ENCODE data around the gene TRPM1. TPM values are rescaled to one million over a fixed set of nuclear protein-coding genes. Genes with fewer than 3 reads are reported as not detected.

TRPM1 gene
- total and polyA plus RNA-seq, 4 donors, result 0.09 TPM; not detected in 3

DNA sequence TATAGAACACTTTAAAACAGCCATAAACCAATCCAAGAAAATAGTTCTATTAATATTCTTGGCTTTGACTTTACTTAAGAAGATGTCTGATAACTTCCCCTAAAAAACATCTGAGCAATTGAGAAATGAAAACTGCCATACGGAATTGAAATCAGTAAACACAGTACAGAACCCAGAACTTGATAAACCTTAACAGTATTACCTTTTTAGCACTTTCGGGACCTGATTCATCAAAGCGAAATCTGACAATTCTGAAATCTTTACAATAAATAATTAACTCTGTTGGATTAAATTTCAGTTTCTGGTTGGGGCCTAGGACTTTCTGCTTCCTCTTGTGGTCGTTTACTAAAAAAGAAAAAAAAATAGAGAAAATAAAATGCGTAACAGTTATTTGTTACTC, 127.4 kb downstream of the TRPM1 start:
- peaks cover 4 to 20% (median 8%) of the 10 kb centered on the region in 4 donors for H3K36me3 ChIP-seq (ENCODE audit: control insufficient read depth in 4 of 4, insufficient read depth in 4 of 4, low read length in 4 of 4)
- WGBS, 2 donors, result 63 to 80% methylated on average over 5 of the region's 5 CpGs
- TF ChIP-seq, protein P1, sequence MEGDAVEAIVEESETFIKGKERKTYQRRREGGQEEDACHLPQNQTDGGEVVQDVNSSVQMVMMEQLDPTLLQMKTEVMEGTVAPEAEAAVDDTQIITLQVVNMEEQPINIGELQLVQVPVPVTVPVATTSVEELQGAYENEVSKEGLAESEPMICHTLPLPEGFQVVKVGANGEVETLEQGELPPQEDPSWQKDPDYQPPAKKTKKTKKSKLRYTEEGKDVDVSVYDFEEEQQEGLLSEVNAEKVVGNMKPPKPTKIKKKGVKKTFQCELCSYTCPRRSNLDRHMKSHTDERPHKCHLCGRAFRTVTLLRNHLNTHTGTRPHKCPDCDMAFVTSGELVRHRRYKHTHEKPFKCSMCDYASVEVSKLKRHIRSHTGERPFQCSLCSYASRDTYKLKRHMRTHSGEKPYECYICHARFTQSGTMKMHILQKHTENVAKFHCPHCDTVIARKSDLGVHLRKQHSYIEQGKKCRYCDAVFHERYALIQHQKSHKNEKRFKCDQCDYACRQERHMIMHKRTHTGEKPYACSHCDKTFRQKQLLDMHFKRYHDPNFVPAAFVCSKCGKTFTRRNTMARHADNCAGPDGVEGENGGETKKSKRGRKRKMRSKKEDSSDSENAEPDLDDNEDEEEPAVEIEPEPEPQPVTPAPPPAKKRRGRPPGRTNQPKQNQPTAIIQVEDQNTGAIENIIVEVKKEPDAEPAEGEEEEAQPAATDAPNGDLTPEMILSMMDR (IDR thresholded peaks at IDR 0.05; ENCODE audit: control extremely low read depth, extremely low read depth), result no peak

DNA sequence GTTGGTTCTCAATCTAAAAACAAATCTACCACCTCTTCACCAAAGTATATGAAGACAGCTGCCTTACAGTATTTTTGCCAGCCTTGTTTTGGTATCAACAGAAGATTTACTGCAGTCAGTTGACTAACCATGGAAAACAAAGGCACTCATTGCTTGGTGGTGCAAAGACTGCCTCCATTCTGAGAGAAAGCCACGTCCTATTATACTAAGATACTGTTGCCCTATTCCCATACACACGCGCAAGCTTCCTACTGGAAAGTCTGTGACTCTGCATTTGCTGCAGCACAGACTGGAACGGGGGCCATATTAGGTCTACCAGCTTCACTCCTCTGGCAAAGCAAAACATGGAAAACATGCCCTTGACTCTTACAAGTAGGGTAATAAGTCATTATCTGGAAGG, 128.1 kb downstream of the TRPM1 start:
- WGBS, 2 donors, result 98% methylated on average over 4 of the region's 4 CpGs
- no peaks in the 10 kb centered on the region for H3K9me3 ChIP-seq (ENCODE audit: control insufficient read depth in 4 of 4, insufficient read depth in 3 of 4, low read length in 3 of 4)
- H3K27ac ChIP-seq (ENCODE audit: low read depth in 1 of 2, low read length in 1 of 2), result no peak overlapping the region
- H3K4me1 ChIP-seq (ENCODE audit: control insufficient read depth in 5 of 5, insufficient read depth in 5 of 5, low read length in 5 of 5), result peaks cover 0 to 11% (median 0%) of the 10 kb centered on the region in 5 donors
- DNase-seq (no peak), ATAC-seq (ENCODE audit: insufficient read depth, low FRiP score) (no peak)
- H3K27me3 ChIP-seq (ENCODE audit: control insufficient read depth in 3 of 3, insufficient read depth in 3 of 3, low read length in 2 of 3), result no peaks in the 10 kb centered on the region
- TF ChIP-seq, protein P1 (IDR thresholded peaks at IDR 0.05; ENCODE audit: control extremely low read depth, extremely low read depth), result no peak
- no peak overlapping the region for H3K4me3 ChIP-seq
- peaks cover 6 to 20% (median 9%) of the 10 kb centered on the region in 4 donors for H3K36me3 ChIP-seq (ENCODE audit: control insufficient read depth in 4 of 4, insufficient read depth in 4 of 4, low read length in 4 of 4)
- no peak overlapping the region for H3K9ac ChIP-seq (ENCODE audit: insufficient read depth in 1 of 2, low read length in 2 of 2)

More for the DNA sequence above, 127.4 kb downstream of the TRPM1 start:
- Histone ChIP-seq H3K4me3 (no peak overlapping the region), H3K9ac (ENCODE audit: insufficient read depth in 1 of 2, low read length in 2 of 2) (no peak overlapping the region), H3K27ac (ENCODE audit: low read depth in 1 of 2, low read length in 1 of 2) (no peak overlapping the region), H3K27me3 (ENCODE audit: control insufficient read depth in 3 of 3, insufficient read depth in 3 of 3, low read length in 2 of 3) (no peaks in the 10 kb centered on the region), H3K4me1 (ENCODE audit: control insufficient read depth in 5 of 5, insufficient read depth in 5 of 5, low read length in 5 of 5) (peaks cover 0 to 12% (median 0%) of the 10 kb centered on the region in 5 donors), H3K9me3 (ENCODE audit: control insufficient read depth in 4 of 4, insufficient read depth in 3 of 4, low read length in 3 of 4) (no peaks in the 10 kb centered on the region)
- no peak for DNase-seq
- ATAC-seq (ENCODE audit: insufficient read depth, low FRiP score), result no peak

GRCh38 chr15:30969724-30970123, 131.8 kb downstream of the TRPM1 start:
- Histone ChIP-seq H3K9ac (ENCODE audit: insufficient read depth in 1 of 2, low read length in 2 of 2) (no peak overlapping the region), H3K36me3 (ENCODE audit: control insufficient read depth in 4 of 4, insufficient read depth in 4 of 4, low read length in 4 of 4) (peaks cover 9 to 24% (median 13%) of the 10 kb centered on the region in 4 donors), H3K9me3 (ENCODE audit: control insufficient read depth in 4 of 4, insufficient read depth in 3 of 4, low read length in 3 of 4) (no peaks in the 10 kb centered on the region), H3K4me3 (no peak overlapping the region), H3K27me3 (ENCODE audit: control insufficient read depth in 3 of 3, insufficient read depth in 3 of 3, low read length in 2 of 3) (no peaks in the 10 kb centered on the region), H3K4me1 (ENCODE audit: control insufficient read depth in 5 of 5, insufficient read depth in 5 of 5, low read length in 5 of 5) (peaks cover 0 to 4% (median 0%) of the 10 kb centered on the region in 5 donors), H3K27ac (ENCODE audit: low read depth in 1 of 2, low read length in 1 of 2) (no peak overlapping the region)
- TF ChIP-seq, protein P1 (IDR thresholded peaks at IDR 0.05; ENCODE audit: control extremely low read depth, extremely low read depth), result no peak
- 98 to 99% methylated on average over 2 of the region's 2 CpGs for WGBS, 2 donors
- DNase-seq, result no peak
- ATAC-seq (ENCODE audit: insufficient read depth, low FRiP score), result no peak

DNA sequence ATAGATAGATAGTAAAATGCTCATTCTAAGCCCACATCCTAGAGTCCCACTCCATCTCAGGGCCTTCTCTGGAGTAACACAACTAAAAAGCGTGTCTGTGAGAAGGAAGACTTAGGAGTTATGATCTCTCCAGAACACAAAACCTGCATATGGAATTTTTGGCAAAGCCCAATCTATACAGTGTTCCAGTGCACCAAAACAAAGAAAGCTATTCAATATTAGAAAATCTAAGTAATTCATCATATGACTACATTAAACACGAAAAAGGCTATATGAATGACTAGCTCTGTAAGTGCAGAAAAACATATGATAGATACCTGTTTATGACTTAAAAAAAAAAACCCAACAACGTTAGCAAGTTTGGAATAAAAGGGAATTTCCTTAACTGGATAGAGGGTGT, 137.8 kb downstream of the TRPM1 start:
- Histone ChIP-seq H3K9ac (ENCODE audit: insufficient read depth in 1 of 2, low read length in 2 of 2) (no peak overlapping the region), H3K27ac (ENCODE audit: low read depth in 1 of 2, low read length in 1 of 2) (no peak overlapping the region), H3K36me3 (ENCODE audit: control insufficient read depth in 4 of 4, insufficient read depth in 4 of 4, low read length in 4 of 4) (peaks cover 11 to 25% (median 14%) of the 10 kb centered on the region in 4 donors), H3K9me3 (ENCODE audit: control insufficient read depth in 4 of 4, insufficient read depth in 3 of 4, low read length in 3 of 4) (no peaks in the 10 kb centered on the region), H3K4me1 (ENCODE audit: control insufficient read depth in 5 of 5, insufficient read depth in 5 of 5, low read length in 5 of 5) (no peaks in the 10 kb centered on the region), H3K4me3 (no peak overlapping the region), H3K27me3 (ENCODE audit: control insufficient read depth in 3 of 3, insufficient read depth in 3 of 3, low read length in 2 of 3) (no peaks in the 10 kb centered on the region)
- no peak for DNase-seq
- 89 to 90% methylated on average over 3 of the region's 3 CpGs for WGBS, 2 donors
- ATAC-seq (ENCODE audit: insufficient read depth, low FRiP score), result no peak
- TF ChIP-seq, protein P1 (IDR thresholded peaks at IDR 0.05; ENCODE audit: control extremely low read depth, extremely low read depth), result no peak

All from lung (tissue), 12 donors.